Neutrophil (primary cell): ENCODE data around the gene RIC1.

Experiments used
- H3K27ac ChIP-seq: fragments of 200-600 bp; sonication (generic); 2 replicates; pipeline ENCODE4 v1.5.1; 2016; ENCODE audit warnings: mild to moderate bottlenecking, moderate library complexity
- H3K27me3 ChIP-seq: fragments of 200-600 bp; sonication (generic); 2 replicates; pipeline ENCODE4 v1.6.0; 2016; ENCODE audit warnings: mild to moderate bottlenecking
- H3K36me3 ChIP-seq: fragments of 200-600 bp; sonication (generic); 2 replicates; pipeline ENCODE4 v1.5.1; 2017
- H3K4me1 ChIP-seq, 2 experiments: fragments of 200-600 bp in 1 of 2; sonication (generic) in 1 of 2; 1 replicate in 1 of 2; 2 replicates in 1 of 2; pipeline versions ENCODE4 v1.5.1 to v1.6.1; 2013 to 2016; ENCODE audit warnings: low read depth in 1 of 2, low read length in 1 of 2, mild to moderate bottlenecking in 1 of 2, moderate library complexity in 1 of 2; ENCODE audit not compliant: control insufficient read depth in 1 of 2, insufficient read depth in 1 of 2
- H3K4me3 ChIP-seq, 2 experiments: fragments of 200-600 bp in 1 of 2; sonication (generic) in 1 of 2; 1 replicate in 1 of 2; 2 replicates in 1 of 2; pipeline ENCODE4 v1.5.1; 2013 to 2016; ENCODE audit warnings: low read depth in 1 of 2, low read length in 1 of 2, mild to moderate bottlenecking in 1 of 2, moderate library complexity in 1 of 2
- H3K9me3 ChIP-seq: fragments of 200-600 bp; sonication (generic); 2 replicates; pipeline ENCODE4 v1.5.1; 2016
- CTCF ChIP-seq: fragments of 200-600 bp; sonication (generic); IDR thresholded peaks from 2 replicates; pipeline ENCODE4 v1.5.1; 2016; ENCODE audit warnings: antibody characterized with exemption

The RIC1 gene

GRCh38 chr9:5783982-5784381, 155.1 kb downstream of the RIC1 start:
- H3K4me1 ChIP-seq: no peaks in the 10 kb centered on the region
- no peak for TF ChIP-seq CTCF
- H3K27ac ChIP-seq: no peak overlapping the region
- H3K9me3 ChIP-seq: no peaks in the 10 kb centered on the region
- H3K4me3 ChIP-seq: no peak overlapping the region
- peaks cover 28% of the 10 kb centered on the region for H3K36me3 ChIP-seq
- H3K27me3 ChIP-seq: no peaks in the 10 kb centered on the region

GRCh38 chr9:5784526-5785315, 155.8 kb downstream of the RIC1 start:
- TF ChIP-seq CTCF: no peak
- peaks cover 21% of the 10 kb centered on the region for H3K36me3 ChIP-seq
- H3K9me3 ChIP-seq: no peaks in the 10 kb centered on the region
- H3K4me1 ChIP-seq: no peaks in the 10 kb centered on the region
- H3K4me3 ChIP-seq: no peak overlapping the region
- no peaks in the 10 kb centered on the region for H3K27me3 ChIP-seq
- no peak overlapping the region for H3K27ac ChIP-seq

GRCh38 chr9:5786370-5787127, 157.6 kb downstream of the RIC1 start:
- H3K4me1 ChIP-seq: no peaks in the 10 kb centered on the region
- no peaks in the 10 kb centered on the region for H3K27me3 ChIP-seq
- no peak for TF ChIP-seq CTCF
- no peak overlapping the region for H3K4me3 ChIP-seq
- H3K27ac ChIP-seq: no peak overlapping the region
- H3K9me3 ChIP-seq: no peaks in the 10 kb centered on the region
- H3K36me3 ChIP-seq: peaks cover 14% of the 10 kb centered on the region

- no peaks in the 10 kb centered on the region for H3K27me3 ChIP-seq
- H3K4me3 ChIP-seq: no peak overlapping the region
- no peaks in the 10 kb centered on the region for H3K9me3 ChIP-seq
- H3K4me1 ChIP-seq: no peaks in the 10 kb centered on the region
- H3K27ac ChIP-seq: no peak overlapping the region
- no peak for TF ChIP-seq CTCF
- peaks cover 14% of the 10 kb centered on the region for H3K36me3 ChIP-seq
Observed at GRCh38 chr9:5787220-5787619, 158.3 kb downstream of the RIC1 start.

GRCh38 chr9:5787759-5788302, 158.9 kb downstream of the RIC1 start:
- Histone ChIP-seq H3K4me1 (no peaks in the 10 kb centered on the region), H3K36me3 (peaks cover 14% of the 10 kb centered on the region), H3K9me3 (no peaks in the 10 kb centered on the region), H3K4me3 (no peak overlapping the region), H3K27me3 (no peaks in the 10 kb centered on the region), H3K27ac (no peak overlapping the region)
- TF ChIP-seq CTCF: no peak
